B cell (primary cell): ENCODE measurements around the gene RNF181. TPM values are rescaled to one million over a fixed set of nuclear protein-coding genes. Genes with fewer than 3 reads are reported as not detected.
A peak's percentile ranks its signal among the peaks of the same experiment; 100 is the strongest.

ENCODE experiments used
- ATAC-seq: fragments of 200-7000 bp; cut with Tn5 transposase; one replicate; pipeline ENCODE4 v1.10.0; 2021; ENCODE audit warnings: low read depth, mild to moderate bottlenecking, moderate number of reproducible peaks, moderate library complexity
- CTCF ChIA-PET: fragments of 350-600 bp; sonication (Branson Sonifier 250); formaldehyde crosslinking; loops from one replicate; lab custom pipeline; 2021; ENCODE audit warnings: antibody characterized with exemption, inconsistent platforms; lab: Charles Lee
- POLR2A ChIA-PET: fragments of 350-600 bp; sonication (Branson Sonifier 250); formaldehyde crosslinking; loops from one replicate; lab custom pipeline; 2021; ENCODE audit warnings: antibody characterized with exemption; lab: Charles Lee
- DNase-seq: peaks from one replicate; pipeline ENCODE4 v3.0.0; 2013
- H2AFZ ChIP-seq: 2 replicates; pipeline ENCODE4 v1.6.1; 2012; ENCODE audit warnings: mild to moderate bottlenecking, low read depth, low read length; ENCODE audit not compliant: insufficient read depth, poor library complexity, severe bottlenecking
- H3K27ac ChIP-seq, 2 donors: 1 replicate in 1 of 2; 2 replicates in 1 of 2; pipeline ENCODE4 v1.5.1; 2012 to 2013; ENCODE audit warnings: low read length in 2 of 2, mild to moderate bottlenecking in 2 of 2, moderate library complexity in 1 of 2
- H3K27me3 ChIP-seq, 4 experiments: fragments of 200-600 bp in 1 of 4; sonication (generic) in 1 of 4; replicated peaks in 1 of 4; 1 replicate in 2 of 4; 2 replicates in 2 of 4; pipeline versions ENCODE4 v1.6.1 to v1.7.0; 2013 to 2016; ENCODE audit warnings: low read length in 3 of 4, mild to moderate bottlenecking in 2 of 4, mixed read lengths in 1 of 4, moderate library complexity in 1 of 4; ENCODE audit not compliant: insufficient read depth in 4 of 4, control insufficient read depth in 3 of 4; ENCODE audit errors: control extremely low read depth in 1 of 4
- H3K36me3 ChIP-seq, 2 experiments: replicated peaks in 1 of 2; 1 replicate in 1 of 2; 2 replicates in 1 of 2; pipeline versions ENCODE4 v1.6.1 to v1.7.1; 2013; ENCODE audit warnings: low read length in 1 of 2; ENCODE audit not compliant: insufficient read depth in 2 of 2, control insufficient read depth in 1 of 2; ENCODE audit errors: control extremely low read depth in 1 of 2, extremely low read depth in 1 of 2
- H3K4me1 ChIP-seq, 2 donors: fragments of 200-600 bp in 1 of 2; sonication (generic) in 1 of 2; 1 replicate in 1 of 2; 2 replicates in 1 of 2; pipeline versions ENCODE4 v1.5.1 to v1.6.1; 2013 to 2017; ENCODE audit warnings: low read length in 2 of 2; ENCODE audit not compliant: control insufficient read depth in 2 of 2, insufficient read depth in 2 of 2
- H3K4me2 ChIP-seq: replicated peaks from 2 replicates; pipeline ENCODE3; 2012; ENCODE audit warnings: mild to moderate bottlenecking, low read depth, low read length; ENCODE audit not compliant: poor library complexity, severe bottlenecking
- H3K4me3 ChIP-seq, 5 experiments: fragments of 200-600 bp in 1 of 5; sonication (generic) in 1 of 5; 1 replicate in 3 of 5; 2 replicates in 2 of 5; pipeline versions ENCODE4 v1.5.1 to v1.7.0; 2011 to 2016; ENCODE audit warnings: low read length in 4 of 5, mild to moderate bottlenecking in 4 of 5, low read depth in 2 of 5, control low read depth in 1 of 5, moderate library complexity in 1 of 5; ENCODE audit not compliant: insufficient read depth in 1 of 5; ENCODE audit errors: control extremely low read depth in 1 of 5, extremely low read depth in 1 of 5
- H3K79me2 ChIP-seq: fragments of 200-600 bp; sonication (generic); one replicate; pipeline ENCODE4 v1.6.0; 2016; ENCODE audit warnings: low read length; ENCODE audit not compliant: control insufficient read depth, insufficient read depth
- H3K9ac ChIP-seq: fragments of 200-600 bp; sonication (generic); 2 replicates; pipeline ENCODE4 v1.6.1; 2017; ENCODE audit warnings: mild to moderate bottlenecking, low read length, moderate library complexity
- H3K9me3 ChIP-seq, 3 donors: one replicate each; pipeline versions ENCODE4 v1.6.1 to v1.7.1; 2013; ENCODE audit warnings: low read length in 2 of 3; ENCODE audit not compliant: control insufficient read depth in 2 of 3, insufficient read depth in 1 of 3; ENCODE audit errors: control extremely low read depth in 1 of 3
- H4K20me1 ChIP-seq: 2 replicates; pipeline ENCODE4 v1.6.0; 2012; ENCODE audit warnings: mild to moderate bottlenecking, low read length; ENCODE audit not compliant: insufficient read depth, control insufficient read depth, poor library complexity, severe bottlenecking
- H3K27ac Mint-ChIP-seq: one replicate; pipeline ENCODE4 v1.8.0; 2021; ENCODE audit warnings: mixed read lengths
- H3K27me3 Mint-ChIP-seq: one replicate; pipeline ENCODE4 v1.8.0; 2021; ENCODE audit warnings: mixed read lengths
- H3K4me1 Mint-ChIP-seq: one replicate; pipeline ENCODE4 v1.8.0; 2021; ENCODE audit warnings: mixed read lengths
- H3K4me3 Mint-ChIP-seq: one replicate; pipeline ENCODE4 v1.8.0; 2021; ENCODE audit warnings: mixed read lengths
- H3K9me3 Mint-ChIP-seq: one replicate; pipeline ENCODE4 v1.8.0; 2022; ENCODE audit warnings: mixed read lengths; ENCODE audit not compliant: insufficient read depth
- EZH2 ChIP-seq: IDR thresholded peaks from 2 replicates; pipeline ENCODE4 v1.6.1; 2012; ENCODE audit warnings: borderline replicate concordance, low read depth, mild to moderate bottlenecking, moderate library complexity, low read length; ENCODE audit not compliant: insufficient read depth, poor library complexity, severe bottlenecking
- WGBS: methylation state at CpG from one replicate; pipeline ENCODE4 v1.1.5; 2013; ENCODE audit warnings: missing lambda C conversion rate; ENCODE audit not compliant: insufficient coverage; 5-methylcytosine and 5-hydroxymethylcytosine counted together
- intact Hi-C: fragments of 100-400 bp; cut with micrococcal nuclease; formaldehyde crosslinking; loops from one replicate; pipeline ENCODE4 v1.10.0; 2022
- polyA plus RNA-seq: library from polyadenylated mRNA; depleted of rRNA; stranded (reverse); fragments of >200 nt; gene quantifications from 2 replicates; pipeline ENCODE4 v1.2.3, GENCODE V29; 2012
- total RNA-seq, 2 donors: library from RNA; stranded (reverse); fragments of 120-200 nt in 1 of 2; gene quantifications; 1 replicate in 1 of 2; 2 replicates in 1 of 2; pipeline versions ENCODE4 v1.2.3 to v1.2.4, GENCODE V29; 2013 to 2022
- TF ChIP-seq, protein P1 (sequence below): fragments of 200-600 bp; IDR thresholded peaks from one replicate; pipeline ENCODE4 v1.8.0; 2022; ENCODE audit warnings: antibody characterized with exemption, mild to moderate bottlenecking

Gene RNF181
- total and polyA plus RNA-seq, 2 donors (not counting 1 experiment from before 2014, with no cell fraction given): 76.6 to 151 TPM

DNA sequence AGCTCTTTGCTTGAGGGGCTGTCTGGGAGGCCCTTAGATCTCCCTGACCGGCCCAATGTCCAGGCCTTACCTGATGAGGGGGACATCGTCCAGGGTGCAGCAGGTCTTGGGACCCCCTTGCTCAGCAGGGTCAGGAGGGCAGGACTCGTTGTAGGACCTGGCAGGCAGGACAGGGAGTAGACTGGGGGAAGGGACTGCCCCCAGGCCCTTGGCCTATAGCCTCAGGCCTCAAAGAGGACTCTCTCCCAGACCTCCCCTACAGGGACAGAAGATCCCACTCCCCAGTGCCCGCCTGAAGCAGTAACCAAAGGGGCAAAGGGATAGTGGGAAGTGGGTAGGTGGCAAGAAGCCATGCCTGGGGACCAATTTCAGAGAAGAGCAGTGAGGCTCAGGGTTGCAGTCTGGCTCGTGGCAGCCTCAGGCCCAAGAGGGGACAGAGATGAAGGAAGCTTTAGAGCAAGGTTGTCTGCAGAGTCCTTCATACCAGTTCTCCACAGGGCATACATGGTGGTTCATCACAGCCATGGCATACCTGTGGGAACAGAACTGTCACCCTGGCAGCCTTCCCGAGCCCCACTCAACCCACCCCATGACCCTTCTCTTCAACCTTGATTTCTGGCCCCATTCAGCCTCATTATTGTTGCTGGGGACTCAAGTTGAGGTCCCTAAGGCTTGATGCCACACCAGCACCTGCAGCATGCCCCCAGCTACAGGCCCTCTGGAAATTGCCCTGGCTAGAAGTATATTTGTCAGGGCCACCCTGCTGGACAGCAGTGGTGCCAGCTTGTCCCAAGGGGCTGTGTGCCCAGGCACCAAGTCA, 5.6 kb downstream of the RNF181 start:
- no peak for ATAC-seq
- H3K27me3 ChIP-seq: no peaks in the 10 kb centered on the region
- no peaks in the 10 kb centered on the region for H3K9me3 Mint-ChIP-seq
- peak overlapping the region in 1 of 5 experiments; percentile 86 for H3K4me3 ChIP-seq
- peaks cover 0 to 32% of the 10 kb centered on the region in 2 experiments for H3K36me3 ChIP-seq
- peaks cover 24 to 34% of the 10 kb centered on the region in 2 donors for H3K4me1 ChIP-seq
- no peaks in the 10 kb centered on the region for H3K9me3 ChIP-seq
- WGBS: 96% methylated on average over 4 of the region's 6 CpGs
- peaks cover 24% of the 10 kb centered on the region for H4K20me1 ChIP-seq
- H3K4me1 Mint-ChIP-seq: peaks cover 34% of the 10 kb centered on the region
- H2AFZ ChIP-seq: no peak overlapping the region
- H3K27ac Mint-ChIP-seq: peak overlapping the region; percentile 89
- ChIA-PET POLR2A (interaction anchor here (0.6 to 1.0 kb wide), 3 partner anchors 39 to 63 kb away, joined by 3 to 4 read pairs (median 3); partner anchors contain the start of gene MAT2A), CTCF (interaction anchor here (1.1 to 1.9 kb wide), 6 partner anchors 10 to 57 kb away, joined by 3 to 7 read pairs (median 4); no protein-coding TSS in a partner anchor)
- no peaks in the 10 kb centered on the region for H3K27me3 Mint-ChIP-seq
- DNase-seq: no peak
- H3K4me2 ChIP-seq: peak overlapping the region; percentile 80
- H3K27ac ChIP-seq: peak overlapping the region in 1 of 2 donors; percentile 74
- peak overlapping the region; percentile 90 for H3K4me3 Mint-ChIP-seq
- H3K79me2 ChIP-seq: peaks cover 31% of the 10 kb centered on the region
- TF ChIP-seq, protein P1, sequence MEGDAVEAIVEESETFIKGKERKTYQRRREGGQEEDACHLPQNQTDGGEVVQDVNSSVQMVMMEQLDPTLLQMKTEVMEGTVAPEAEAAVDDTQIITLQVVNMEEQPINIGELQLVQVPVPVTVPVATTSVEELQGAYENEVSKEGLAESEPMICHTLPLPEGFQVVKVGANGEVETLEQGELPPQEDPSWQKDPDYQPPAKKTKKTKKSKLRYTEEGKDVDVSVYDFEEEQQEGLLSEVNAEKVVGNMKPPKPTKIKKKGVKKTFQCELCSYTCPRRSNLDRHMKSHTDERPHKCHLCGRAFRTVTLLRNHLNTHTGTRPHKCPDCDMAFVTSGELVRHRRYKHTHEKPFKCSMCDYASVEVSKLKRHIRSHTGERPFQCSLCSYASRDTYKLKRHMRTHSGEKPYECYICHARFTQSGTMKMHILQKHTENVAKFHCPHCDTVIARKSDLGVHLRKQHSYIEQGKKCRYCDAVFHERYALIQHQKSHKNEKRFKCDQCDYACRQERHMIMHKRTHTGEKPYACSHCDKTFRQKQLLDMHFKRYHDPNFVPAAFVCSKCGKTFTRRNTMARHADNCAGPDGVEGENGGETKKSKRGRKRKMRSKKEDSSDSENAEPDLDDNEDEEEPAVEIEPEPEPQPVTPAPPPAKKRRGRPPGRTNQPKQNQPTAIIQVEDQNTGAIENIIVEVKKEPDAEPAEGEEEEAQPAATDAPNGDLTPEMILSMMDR: no peak
- no peak for TF ChIP-seq EZH2
- peak overlapping the region; percentile 71 for H3K9ac ChIP-seq
- intact Hi-C loops: loop anchor here (5.0 kb wide), 1 partner anchor 209 kb away; no protein-coding TSS in a partner anchor
